ENCODE data around the gene SDC3. TPM values are rescaled to one million over a fixed set of nuclear protein-coding genes. Genes with fewer than 3 reads are reported as not detected.

Gene SDC3
- polyA plus RNA-seq, 1 donor from 2014 or later, result not detected

GRCh38 chr1:30855686-30856259 lies 52.8 kb downstream of the SDC3 start:
- Mint-ChIP-seq H3K4me1 (peaks cover 0 to 6% (median 2%) of the 10 kb centered on the region in 3 donors), H3K27ac (no peak overlapping the region), H3K4me3 (no peak overlapping the region), H3K9me3 (no peaks in the 10 kb centered on the region), H3K36me3 (peaks cover 1% of the 10 kb centered on the region), H3K27me3 (peaks cover 33% of the 10 kb centered on the region)

- no peak overlapping the region for H3K27ac Mint-ChIP-seq
- H3K36me3 Mint-ChIP-seq, result peaks cover 1% of the 10 kb centered on the region
- H3K4me1 Mint-ChIP-seq, result peaks cover 0 to 4% (median 2%) of the 10 kb centered on the region in 3 donors
- peaks cover 35% of the 10 kb centered on the region for H3K27me3 Mint-ChIP-seq
- H3K4me3 Mint-ChIP-seq, result peak overlapping the region in 1 of 4 donors; percentile 44
- no peaks in the 10 kb centered on the region for H3K9me3 Mint-ChIP-seq
Measured at GRCh38 chr1:30853350-30853749, 55.2 kb downstream of the SDC3 start.

- no peaks in the 10 kb centered on the region for H3K9me3 Mint-ChIP-seq
Measured at GRCh38 chr1:30852026-30852425, 56.5 kb downstream of the SDC3 start.

DNA sequence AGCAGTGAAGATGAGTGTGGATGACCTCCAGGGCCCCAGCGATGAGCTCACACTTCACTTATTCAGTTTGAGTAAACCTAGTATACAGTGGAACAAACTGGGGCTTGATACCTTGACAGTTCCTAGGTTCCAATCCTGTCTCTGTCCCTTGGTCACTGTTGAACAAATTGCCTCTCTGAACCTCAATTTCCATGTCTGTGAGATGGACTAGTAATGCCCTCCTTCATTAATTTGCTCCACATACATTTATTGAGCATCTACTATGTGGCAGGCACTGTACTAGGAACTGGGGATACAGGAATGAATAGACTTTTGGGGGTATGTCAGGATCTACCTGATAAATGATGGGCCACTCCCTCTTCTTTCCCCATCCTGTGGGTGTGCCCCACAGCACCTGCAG lies 57.3 kb downstream of the SDC3 start:
- Mint-ChIP-seq H3K4me3 (no peak overlapping the region), H3K36me3 (peaks cover 1% of the 10 kb centered on the region), H3K27ac (no peak overlapping the region), H3K4me1 (peaks cover 0 to 3% (median 2%) of the 10 kb centered on the region in 3 donors), H3K9me3 (no peaks in the 10 kb centered on the region), H3K27me3 (peaks cover 44% of the 10 kb centered on the region)

More at GRCh38 chr1:30852026-30852425, 56.5 kb downstream of the SDC3 start:
- peaks cover 44% of the 10 kb centered on the region for H3K27me3 Mint-ChIP-seq
- no peak overlapping the region for H3K4me3 Mint-ChIP-seq
- peaks cover 0 to 3% (median 2%) of the 10 kb centered on the region in 3 donors for H3K4me1 Mint-ChIP-seq
- peaks cover 1% of the 10 kb centered on the region for H3K36me3 Mint-ChIP-seq
- H3K27ac Mint-ChIP-seq, result no peak overlapping the region

DNA sequence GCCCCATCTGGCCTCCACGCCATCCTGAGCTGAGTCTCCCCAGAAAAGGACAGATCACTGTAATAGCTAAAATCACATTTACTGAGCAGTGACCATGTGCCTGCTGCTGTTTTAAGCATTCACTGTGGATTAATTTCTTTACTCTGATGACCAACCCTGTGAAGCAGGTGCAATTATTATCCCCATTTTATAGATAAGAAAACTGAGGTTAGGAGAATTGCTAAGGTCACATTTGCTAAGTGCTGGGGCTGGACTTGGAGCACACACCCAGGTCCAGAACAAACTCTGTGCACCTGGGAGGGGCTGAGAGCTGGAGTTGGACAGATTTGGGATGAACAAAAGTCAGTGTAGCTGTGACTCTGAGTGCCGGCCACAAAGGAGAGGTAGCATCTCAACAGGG lies 58.0 kb downstream of the SDC3 start:
- Mint-ChIP-seq H3K9me3 (no peaks in the 10 kb centered on the region), H3K36me3 (peaks cover 1% of the 10 kb centered on the region), H3K27ac (no peak overlapping the region), H3K4me3 (no peak overlapping the region), H3K27me3 (peaks cover 49% of the 10 kb centered on the region), H3K4me1 (peaks cover 0 to 3% (median 3%) of the 10 kb centered on the region in 3 donors)

GRCh38 chr1:30848130-30848529 lies 60.4 kb downstream of the SDC3 start:
- Mint-ChIP-seq H3K27ac (no peak overlapping the region), H3K36me3 (no peaks in the 10 kb centered on the region), H3K27me3 (peaks cover 63% of the 10 kb centered on the region), H3K4me3 (no peak overlapping the region), H3K9me3 (no peaks in the 10 kb centered on the region), H3K4me1 (peaks cover 0 to 1% (median 0%) of the 10 kb centered on the region in 3 donors)

- Mint-ChIP-seq H3K27me3 (peaks cover 66% of the 10 kb centered on the region), H3K27ac (no peak overlapping the region), H3K4me3 (no peak overlapping the region), H3K4me1 (peaks cover 0 to 1% (median 0%) of the 10 kb centered on the region in 3 donors), H3K9me3 (no peaks in the 10 kb centered on the region), H3K36me3 (no peaks in the 10 kb centered on the region)
Measured at GRCh38 chr1:30847358-30847972, 61.1 kb downstream of the SDC3 start.

DNA sequence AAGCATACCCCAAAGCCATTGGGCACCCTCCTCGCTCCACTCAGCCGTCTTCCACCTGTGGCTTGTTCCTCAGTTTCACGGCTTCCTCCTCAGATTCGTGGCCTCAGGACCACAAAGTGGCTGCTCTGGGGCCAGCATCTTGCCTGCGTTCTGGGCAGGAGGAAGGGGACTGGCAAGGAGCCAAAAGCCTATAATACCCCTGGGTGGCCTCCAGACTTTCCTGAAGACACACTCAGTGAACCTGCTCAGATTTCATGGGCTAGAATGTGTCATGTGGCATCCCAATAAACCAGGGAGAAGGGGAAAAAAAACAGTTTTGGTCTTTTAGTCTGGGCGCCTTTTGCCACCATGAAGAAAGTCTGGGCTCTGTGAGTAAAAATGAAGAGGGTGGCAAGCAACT lies 62.0 kb downstream of the SDC3 start:
- Mint-ChIP-seq H3K4me3 (no peak overlapping the region), H3K27me3 (peaks cover 66% of the 10 kb centered on the region), H3K9me3 (no peaks in the 10 kb centered on the region), H3K27ac (no peak overlapping the region), H3K36me3 (no peaks in the 10 kb centered on the region), H3K4me1 (peaks cover 0 to 1% (median 0%) of the 10 kb centered on the region in 3 donors)

- H3K36me3 Mint-ChIP-seq, result no peaks in the 10 kb centered on the region
- H3K4me1 Mint-ChIP-seq, result peaks cover 0 to 1% (median 0%) of the 10 kb centered on the region in 3 donors
- peak overlapping the region in 1 of 4 donors; percentile 6 for H3K4me3 Mint-ChIP-seq
- peaks cover 68% of the 10 kb centered on the region for H3K27me3 Mint-ChIP-seq
- no peak overlapping the region for H3K27ac Mint-ChIP-seq
- no peaks in the 10 kb centered on the region for H3K9me3 Mint-ChIP-seq
Measured at GRCh38 chr1:30845904-30846290, 62.7 kb downstream of the SDC3 start.

- Mint-ChIP-seq H3K27me3 (peaks cover 68% of the 10 kb centered on the region), H3K9me3 (no peaks in the 10 kb centered on the region), H3K36me3 (no peaks in the 10 kb centered on the region), H3K27ac (peak overlapping the region in 1 of 3 donors; percentile 83), H3K4me3 (no peak overlapping the region), H3K4me1 (peaks cover 0 to 1% (median 0%) of the 10 kb centered on the region in 3 donors)
Measured at GRCh38 chr1:30845237-30845903, 63.2 kb downstream of the SDC3 start.

- Mint-ChIP-seq H3K36me3 (no peaks in the 10 kb centered on the region), H3K27me3 (peaks cover 61% of the 10 kb centered on the region), H3K9me3 (no peaks in the 10 kb centered on the region), H3K27ac (no peak overlapping the region), H3K4me1 (peaks cover 0 to 1% (median 0%) of the 10 kb centered on the region in 3 donors), H3K4me3 (no peak overlapping the region)
Measured at GRCh38 chr1:30844631-30845030, 63.9 kb downstream of the SDC3 start.

GRCh38 chr1:30842697-30843354 lies 65.7 kb downstream of the SDC3 start:
- Mint-ChIP-seq H3K36me3 (peaks cover 4% of the 10 kb centered on the region), H3K9me3 (no peaks in the 10 kb centered on the region), H3K4me1 (peaks cover 0 to 1% (median 0%) of the 10 kb centered on the region in 3 donors), H3K4me3 (no peak overlapping the region), H3K27ac (no peak overlapping the region), H3K27me3 (peaks cover 54% of the 10 kb centered on the region)

- Mint-ChIP-seq H3K27me3 (peaks cover 41% of the 10 kb centered on the region), H3K4me3 (no peak overlapping the region), H3K4me1 (peaks cover 0 to 1% (median 0%) of the 10 kb centered on the region in 3 donors), H3K9me3 (no peaks in the 10 kb centered on the region), H3K36me3 (peaks cover 4% of the 10 kb centered on the region), H3K27ac (no peak overlapping the region)
Measured at GRCh38 chr1:30840904-30841598, 67.5 kb downstream of the SDC3 start.

DNA sequence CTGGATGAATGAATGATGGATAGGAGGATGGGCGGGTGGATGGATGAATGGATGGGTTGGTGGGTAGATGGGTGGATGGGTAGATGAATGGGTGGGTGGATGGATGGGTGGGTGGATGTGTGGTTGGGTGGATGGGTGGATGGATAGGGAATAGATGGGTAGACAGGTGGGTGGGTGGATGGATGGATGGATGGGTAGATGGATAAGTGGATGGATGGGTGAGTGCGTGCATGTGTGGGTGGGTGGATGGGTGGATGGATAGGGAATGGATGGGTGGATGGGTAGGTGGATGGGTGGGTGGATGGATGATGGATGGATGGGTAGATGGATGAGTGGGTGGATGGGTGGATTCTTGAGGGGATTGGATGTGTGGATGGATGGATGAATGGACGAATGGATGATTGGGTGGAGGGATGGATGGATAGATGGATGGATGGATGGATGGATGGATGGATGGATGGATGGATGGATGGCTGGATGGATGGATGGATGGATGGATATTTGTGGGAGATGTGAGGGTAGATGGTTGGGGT lies 68.7 kb downstream of the SDC3 start:
- H3K27me3 Mint-ChIP-seq, result peaks cover 31% of the 10 kb centered on the region
- H3K27ac Mint-ChIP-seq, result no peak overlapping the region
- H3K4me1 Mint-ChIP-seq, result no peaks in the 10 kb centered on the region
- H3K9me3 Mint-ChIP-seq, result no peaks in the 10 kb centered on the region
- H3K4me3 Mint-ChIP-seq, result no peak overlapping the region
- H3K36me3 Mint-ChIP-seq, result peaks cover 4% of the 10 kb centered on the region

Data from IgD-negative memory B cell (primary cell).